GOT3 (cell line): Measurements from ENCODE around the gene MATN1.
"Not testable (repeated sequence)": the region's sequence is repeated elsewhere in the genome, so short reads cannot be mapped to it uniquely, and the experiment has no call there.

Source experiments
- DNase-seq: peaks from one replicate; lab custom pipeline; 2025; ENCODE audit warnings: mixed read lengths; lab: John Stamatoyannopoulos, UW

MATN1 gene

GRCh38 chr1:30696831-30697230 is 26.6 kb downstream of the MATN1 start:
- no peak for DNase-seq

DNA sequence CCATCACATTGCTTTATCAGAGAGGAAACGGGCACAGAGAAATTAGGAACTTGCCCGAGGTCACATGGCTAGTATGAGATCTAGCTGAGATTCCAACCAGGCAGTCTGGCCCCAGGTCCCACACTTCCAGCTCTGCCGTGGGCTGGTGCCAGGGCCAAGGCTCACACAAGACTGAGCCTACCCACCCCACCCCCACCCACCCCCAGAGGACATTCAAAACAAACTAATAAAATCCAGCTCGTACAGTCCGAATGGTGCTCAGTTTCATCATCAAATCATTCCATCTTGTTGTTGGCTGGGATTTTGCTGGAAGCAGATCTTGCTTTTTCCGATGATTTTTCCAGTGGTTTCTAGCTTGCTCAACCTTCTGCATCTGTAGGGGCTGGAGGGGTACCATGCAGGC is 27.9 kb downstream of the MATN1 start:
- no peak for DNase-seq

DNA sequence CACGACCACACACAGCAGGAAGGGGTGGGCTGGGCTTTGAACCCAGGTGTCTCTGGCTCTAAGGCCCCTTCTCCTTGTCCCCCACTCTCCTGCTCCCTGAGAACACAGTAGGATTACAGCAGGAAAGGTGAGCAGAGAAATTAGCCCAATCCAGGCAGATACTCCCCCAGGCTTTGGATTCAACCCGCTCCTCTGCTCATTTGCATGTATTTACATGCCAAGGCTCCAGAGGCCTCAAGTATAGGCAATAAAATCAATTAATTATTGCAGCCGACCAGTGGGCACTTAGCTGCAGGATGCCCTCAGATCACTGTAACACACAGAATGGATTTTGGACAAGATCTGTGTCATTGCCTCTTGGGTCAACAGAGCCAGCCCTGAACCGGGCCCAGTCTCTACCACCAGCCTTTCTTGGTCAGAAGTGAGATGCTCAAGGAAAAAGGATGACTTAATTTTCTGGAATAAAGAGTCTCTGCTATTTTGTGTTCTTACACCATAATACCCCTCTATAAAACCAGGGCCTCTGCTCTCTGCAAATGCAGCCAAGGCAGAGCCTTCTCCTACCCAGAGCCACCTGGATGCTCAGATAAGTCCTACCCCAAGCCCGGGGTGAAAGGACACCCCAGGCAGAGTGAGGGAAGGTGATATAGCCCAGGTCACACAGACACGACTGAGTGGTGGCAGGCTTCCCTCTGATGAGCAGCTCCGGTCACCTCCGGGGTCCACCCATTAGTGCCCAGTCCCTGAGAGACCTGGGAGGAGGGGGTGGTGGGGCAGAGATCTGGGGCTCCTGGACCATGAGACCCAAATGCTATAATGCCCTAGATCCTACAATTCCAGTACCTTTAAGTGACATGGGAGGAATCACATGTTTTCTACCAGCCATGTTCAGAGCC is 28.9 kb downstream of the MATN1 start:
- DNase-seq, result no peak

DNA sequence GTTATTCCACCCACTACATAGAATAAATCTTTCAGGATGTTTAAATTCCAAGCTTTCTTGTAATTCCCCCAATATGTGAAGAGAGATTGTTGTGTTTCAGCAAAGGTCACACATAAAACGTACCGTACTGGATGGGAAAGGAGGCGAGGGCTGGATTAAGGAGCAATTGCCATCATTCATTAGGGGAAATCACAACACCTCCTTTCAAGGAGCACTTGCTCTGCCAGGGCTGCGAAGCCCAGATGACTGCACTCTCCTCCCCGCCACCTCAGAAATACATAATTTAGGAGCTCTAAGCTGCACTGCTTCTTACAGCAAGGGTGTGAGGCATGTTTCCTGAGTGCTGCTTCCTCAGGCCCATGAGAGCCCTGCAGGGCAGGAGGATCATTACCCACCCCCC is 29.6 kb downstream of the MATN1 start:
- DNase-seq, result no peak

DNA sequence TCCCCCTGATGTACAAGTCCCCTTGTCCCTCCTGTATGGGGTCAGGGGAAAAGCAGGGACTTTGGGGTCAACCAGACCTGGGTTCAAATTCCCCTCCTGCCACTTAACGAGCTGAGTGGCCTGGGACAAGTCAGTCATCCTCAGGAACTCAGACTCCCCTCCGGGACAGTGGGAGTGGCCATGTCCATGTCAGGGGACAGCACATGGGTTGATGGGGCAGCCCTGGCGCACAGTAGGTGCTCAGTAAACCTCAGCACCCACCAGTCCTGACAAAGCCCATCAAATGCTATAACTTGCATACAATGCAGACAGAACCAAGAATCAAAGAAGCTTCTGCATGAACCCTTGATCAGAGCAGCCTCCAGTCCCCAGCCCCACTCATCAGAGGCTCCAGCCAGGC is 30.0 kb downstream of the MATN1 start:
- DNase-seq, result no peak

- no peak for DNase-seq
Measured at GRCh38 chr1:30692948-30693301, 30.5 kb downstream of the MATN1 start.

DNA sequence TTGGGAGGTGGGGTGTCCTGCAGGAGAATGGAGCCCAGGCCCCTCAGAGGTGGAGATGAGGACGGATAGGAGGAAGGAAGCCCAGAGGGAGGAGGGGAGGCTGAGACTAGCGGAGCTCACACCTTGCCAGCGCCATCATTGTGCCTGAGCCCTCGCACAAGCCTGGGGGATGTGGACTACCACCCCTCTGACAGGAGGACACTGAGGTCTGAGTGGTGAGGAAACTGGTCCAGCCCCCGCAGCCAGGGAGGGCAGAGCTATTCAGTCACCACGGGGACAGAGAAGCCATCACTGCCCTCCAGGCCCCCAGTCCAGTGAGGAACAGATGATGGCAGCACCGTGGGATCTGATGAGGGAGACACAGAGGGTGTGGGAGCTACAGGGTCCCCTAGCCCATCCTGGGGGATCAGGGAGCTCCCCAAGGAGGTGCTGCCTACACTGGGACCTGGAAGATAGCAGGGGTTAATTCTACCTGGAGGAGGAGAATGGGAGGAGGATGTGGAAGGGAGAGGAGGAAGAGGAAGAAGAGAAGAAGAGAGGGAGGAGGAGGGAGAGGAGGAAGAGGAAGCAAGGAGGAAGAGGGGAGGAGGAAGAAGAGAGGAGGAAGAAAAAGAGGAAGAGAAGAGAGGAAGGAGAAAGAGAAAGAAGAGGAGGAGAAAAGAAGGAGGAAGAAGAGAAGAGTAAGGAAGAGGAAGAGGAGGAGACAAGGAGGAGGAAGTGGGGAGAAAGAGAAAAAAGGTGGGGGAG is 31.0 kb downstream of the MATN1 start:
- no peak for DNase-seq

GRCh38 chr1:30691480-30691879 is 31.9 kb downstream of the MATN1 start:
- no peak for DNase-seq

GRCh38 chr1:30689901-30690645 is 33.3 kb downstream of the MATN1 start:
- no peak for DNase-seq

- DNase-seq, result no peak
Measured at GRCh38 chr1:30688920-30689794, 34.2 kb downstream of the MATN1 start.

- DNase-seq, result not testable (repeated sequence)
Measured at GRCh38 chr1:30688516-30688915, 34.9 kb downstream of the MATN1 start.

GRCh38 chr1:30687886-30688285 is 35.5 kb downstream of the MATN1 start:
- DNase-seq, result no peak

DNA sequence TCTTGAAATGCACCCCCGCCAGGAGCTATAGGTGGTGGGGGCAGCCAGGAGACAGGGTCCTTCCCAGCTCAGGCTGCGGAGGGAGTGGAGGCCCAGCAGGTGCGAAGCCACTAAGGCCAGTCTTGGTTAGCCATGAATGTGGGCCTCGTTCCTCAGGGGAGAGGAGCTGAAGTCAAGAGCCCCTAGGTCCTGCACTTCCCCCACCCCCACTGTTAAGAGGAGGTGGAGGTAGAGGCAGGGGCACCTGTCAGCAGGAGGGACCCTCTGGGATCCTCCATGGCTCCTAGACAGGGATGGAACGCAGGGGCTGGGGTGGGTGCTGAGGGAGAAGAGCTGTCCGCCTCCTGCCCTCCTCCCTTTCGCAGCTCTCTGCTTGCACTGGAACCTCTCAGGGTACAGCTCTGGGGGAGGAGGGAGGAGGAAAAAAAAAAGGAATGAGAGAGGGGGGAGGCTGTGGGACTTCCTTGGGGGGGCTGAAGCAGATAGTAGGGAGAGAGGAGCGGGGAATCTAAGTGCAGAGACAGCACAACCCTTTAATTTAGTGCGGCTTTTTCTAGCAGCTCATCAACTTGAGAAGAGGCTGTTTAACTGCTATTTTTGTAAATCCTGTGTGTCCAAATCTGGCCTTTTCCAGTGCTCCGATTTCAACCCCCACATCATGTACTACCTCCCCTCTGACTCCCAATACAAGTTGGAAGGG is 37.0 kb downstream of the MATN1 start:
- no peak for DNase-seq

DNA sequence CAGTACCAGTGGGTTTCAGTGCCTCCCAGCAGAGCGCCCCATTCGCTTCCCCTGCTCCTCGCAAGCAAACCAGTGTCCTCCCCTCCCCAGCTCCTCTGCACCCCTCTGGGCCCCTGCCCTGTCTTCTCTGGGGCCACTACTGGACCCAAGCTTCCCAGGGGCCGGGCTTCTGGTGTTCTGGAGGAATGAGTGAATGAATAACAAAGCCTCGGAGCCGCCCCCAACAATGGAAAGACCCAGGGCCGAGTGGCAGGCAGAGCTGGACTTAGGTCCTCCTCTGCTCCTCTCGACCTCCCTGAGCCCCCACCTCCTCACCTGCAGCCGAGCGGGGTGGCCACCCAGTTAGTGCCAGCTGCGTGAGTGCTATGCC is 37.6 kb downstream of the MATN1 start:
- DNase-seq, result no peak

- DNase-seq, result no peak
Measured at GRCh38 chr1:30684881-30685795, 38.2 kb downstream of the MATN1 start.

- DNase-seq, result no peak
Measured at GRCh38 chr1:30684259-30684658, 39.1 kb downstream of the MATN1 start.

DNA sequence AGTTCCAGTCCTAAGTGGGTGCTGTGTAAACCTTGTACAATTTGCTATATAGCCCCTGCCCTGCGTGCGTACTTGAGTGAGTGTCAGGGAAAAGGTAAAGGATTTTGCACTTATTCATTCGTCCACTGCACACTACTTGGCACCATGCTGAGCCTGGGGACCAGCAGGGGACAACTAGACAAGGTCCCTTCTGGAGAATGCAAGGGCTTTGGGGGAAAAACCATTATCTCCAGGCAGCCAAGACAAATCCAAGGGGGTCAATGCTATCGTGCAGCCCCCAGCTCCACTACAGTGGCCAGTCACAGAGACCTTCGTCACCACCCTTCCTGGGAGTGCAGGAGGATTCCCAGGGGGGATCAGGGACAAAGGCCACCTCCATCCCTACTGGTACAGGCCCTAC is 39.7 kb downstream of the MATN1 start:
- DNase-seq, result no peak

DNA sequence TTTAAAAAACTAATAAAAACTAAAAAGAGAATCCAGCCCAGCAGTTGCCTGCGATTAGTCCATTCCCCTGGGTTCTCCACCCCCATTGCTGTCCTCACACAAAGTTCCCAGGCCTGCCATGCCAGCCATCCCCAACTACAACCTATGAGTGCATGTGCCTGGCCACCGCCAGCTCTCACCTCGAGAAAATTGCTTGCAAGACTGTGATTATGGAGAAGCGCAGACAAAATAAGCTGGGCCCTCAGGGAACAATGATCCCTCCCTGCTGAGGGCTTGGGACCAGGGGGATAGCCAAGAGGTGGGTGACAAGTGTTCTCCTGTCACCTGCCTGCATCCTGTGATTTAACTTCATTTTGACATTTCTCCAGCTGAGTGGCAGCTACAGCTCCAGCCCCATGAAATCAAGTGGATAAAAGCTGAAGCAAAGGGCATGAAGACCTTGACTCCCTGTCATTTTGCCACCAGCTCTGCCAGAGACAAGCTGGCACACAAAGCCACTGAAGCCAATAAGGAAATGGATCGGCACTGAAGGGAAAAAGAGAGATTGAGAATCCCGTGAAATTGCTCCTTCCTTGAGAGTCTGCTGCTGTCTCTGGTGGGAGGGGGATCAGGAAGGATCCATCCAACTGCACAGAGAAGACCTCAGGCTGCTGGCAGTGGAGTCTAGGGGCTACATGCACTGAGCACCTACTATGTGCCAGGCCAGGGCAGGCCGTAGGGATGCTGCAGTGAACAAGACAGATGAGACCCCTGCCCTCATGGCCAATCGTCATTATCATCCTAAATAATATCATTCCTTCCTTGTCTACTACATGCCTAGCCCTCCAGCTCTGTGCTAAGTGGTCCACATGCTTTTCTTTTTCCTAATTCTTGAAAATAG is 40.7 kb downstream of the MATN1 start:
- no peak for DNase-seq

DNA sequence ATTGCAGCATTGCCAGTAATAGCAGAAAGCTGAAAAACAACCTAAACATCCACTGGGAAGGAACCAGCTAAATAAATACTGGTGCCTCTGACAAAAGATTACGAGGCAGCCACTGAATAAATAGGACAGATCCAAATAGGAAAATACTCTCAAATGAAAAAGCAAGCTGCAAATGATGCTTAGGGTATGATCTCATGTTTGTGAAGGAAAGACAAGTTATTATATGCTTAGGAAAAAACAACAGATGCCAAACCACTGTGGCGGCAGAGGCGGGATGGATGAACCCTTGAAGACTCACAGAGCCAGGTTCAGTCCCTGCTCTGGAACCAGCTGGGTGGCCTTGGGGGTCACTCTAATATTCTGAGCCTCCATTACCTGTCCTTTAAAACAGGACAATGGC is 41.6 kb downstream of the MATN1 start:
- DNase-seq, result no peak
